B cell (primary cell): Measurements from ENCODE around the gene CDHR3. TPM values are rescaled to one million over a fixed set of nuclear protein-coding genes. Genes with fewer than 3 reads are reported as not detected.

Experiments used
- ATAC-seq: fragments of 200-7000 bp; cut with Tn5 transposase; one replicate; pipeline ENCODE4 v1.10.0; 2021; ENCODE audit warnings: low read depth, mild to moderate bottlenecking, moderate number of reproducible peaks, moderate library complexity
- CTCF ChIA-PET: fragments of 350-600 bp; sonication (Branson Sonifier 250); formaldehyde crosslinking; loops from one replicate; lab custom pipeline; 2021; ENCODE audit warnings: antibody characterized with exemption, inconsistent platforms; lab: Charles Lee
- POLR2A ChIA-PET: fragments of 350-600 bp; sonication (Branson Sonifier 250); formaldehyde crosslinking; loops from one replicate; lab custom pipeline; 2021; ENCODE audit warnings: antibody characterized with exemption; lab: Charles Lee
- DNase-seq: peaks from one replicate; pipeline ENCODE4 v3.0.0; 2013
- H2AFZ ChIP-seq: 2 replicates; pipeline ENCODE4 v1.6.1; 2012; ENCODE audit warnings: mild to moderate bottlenecking, low read depth, low read length; ENCODE audit not compliant: insufficient read depth, poor library complexity, severe bottlenecking
- H3K27ac ChIP-seq, 2 donors: 1 replicate in 1 of 2; 2 replicates in 1 of 2; pipeline ENCODE4 v1.5.1; 2012 to 2013; ENCODE audit warnings: low read length in 2 of 2, mild to moderate bottlenecking in 2 of 2, moderate library complexity in 1 of 2
- H3K27me3 ChIP-seq, 4 experiments: fragments of 200-600 bp in 1 of 4; sonication (generic) in 1 of 4; replicated peaks in 1 of 4; 1 replicate in 2 of 4; 2 replicates in 2 of 4; pipeline versions ENCODE4 v1.6.1 to v1.7.0; 2013 to 2016; ENCODE audit warnings: low read length in 3 of 4, mild to moderate bottlenecking in 2 of 4, mixed read lengths in 1 of 4, moderate library complexity in 1 of 4; ENCODE audit not compliant: insufficient read depth in 4 of 4, control insufficient read depth in 3 of 4; ENCODE audit errors: control extremely low read depth in 1 of 4
- H3K36me3 ChIP-seq, 2 experiments: replicated peaks in 1 of 2; 1 replicate in 1 of 2; 2 replicates in 1 of 2; pipeline versions ENCODE4 v1.6.1 to v1.7.1; 2013; ENCODE audit warnings: low read length in 1 of 2; ENCODE audit not compliant: insufficient read depth in 2 of 2, control insufficient read depth in 1 of 2; ENCODE audit errors: control extremely low read depth in 1 of 2, extremely low read depth in 1 of 2
- H3K4me1 ChIP-seq, 2 donors: fragments of 200-600 bp in 1 of 2; sonication (generic) in 1 of 2; 1 replicate in 1 of 2; 2 replicates in 1 of 2; pipeline versions ENCODE4 v1.5.1 to v1.6.1; 2013 to 2017; ENCODE audit warnings: low read length in 2 of 2; ENCODE audit not compliant: control insufficient read depth in 2 of 2, insufficient read depth in 2 of 2
- H3K4me2 ChIP-seq: replicated peaks from 2 replicates; pipeline ENCODE3; 2012; ENCODE audit warnings: mild to moderate bottlenecking, low read depth, low read length; ENCODE audit not compliant: poor library complexity, severe bottlenecking
- H3K4me3 ChIP-seq, 5 experiments: fragments of 200-600 bp in 1 of 5; sonication (generic) in 1 of 5; 1 replicate in 3 of 5; 2 replicates in 2 of 5; pipeline versions ENCODE4 v1.5.1 to v1.7.0; 2011 to 2016; ENCODE audit warnings: low read length in 4 of 5, mild to moderate bottlenecking in 4 of 5, low read depth in 2 of 5, control low read depth in 1 of 5, moderate library complexity in 1 of 5; ENCODE audit not compliant: insufficient read depth in 1 of 5; ENCODE audit errors: control extremely low read depth in 1 of 5, extremely low read depth in 1 of 5
- H3K79me2 ChIP-seq: fragments of 200-600 bp; sonication (generic); one replicate; pipeline ENCODE4 v1.6.0; 2016; ENCODE audit warnings: low read length; ENCODE audit not compliant: control insufficient read depth, insufficient read depth
- H3K9ac ChIP-seq: fragments of 200-600 bp; sonication (generic); 2 replicates; pipeline ENCODE4 v1.6.1; 2017; ENCODE audit warnings: mild to moderate bottlenecking, low read length, moderate library complexity
- H3K9me3 ChIP-seq, 3 donors: one replicate each; pipeline versions ENCODE4 v1.6.1 to v1.7.1; 2013; ENCODE audit warnings: low read length in 2 of 3; ENCODE audit not compliant: control insufficient read depth in 2 of 3, insufficient read depth in 1 of 3; ENCODE audit errors: control extremely low read depth in 1 of 3
- H4K20me1 ChIP-seq: 2 replicates; pipeline ENCODE4 v1.6.0; 2012; ENCODE audit warnings: mild to moderate bottlenecking, low read length; ENCODE audit not compliant: insufficient read depth, control insufficient read depth, poor library complexity, severe bottlenecking
- H3K27ac Mint-ChIP-seq: one replicate; pipeline ENCODE4 v1.8.0; 2021; ENCODE audit warnings: mixed read lengths
- H3K27me3 Mint-ChIP-seq: one replicate; pipeline ENCODE4 v1.8.0; 2021; ENCODE audit warnings: mixed read lengths
- H3K4me1 Mint-ChIP-seq: one replicate; pipeline ENCODE4 v1.8.0; 2021; ENCODE audit warnings: mixed read lengths
- H3K4me3 Mint-ChIP-seq: one replicate; pipeline ENCODE4 v1.8.0; 2021; ENCODE audit warnings: mixed read lengths
- H3K9me3 Mint-ChIP-seq: one replicate; pipeline ENCODE4 v1.8.0; 2022; ENCODE audit warnings: mixed read lengths; ENCODE audit not compliant: insufficient read depth
- CTCF ChIP-seq: fragments of 200-600 bp; IDR thresholded peaks from one replicate; pipeline ENCODE4 v1.8.0; 2022; ENCODE audit warnings: antibody characterized with exemption, mild to moderate bottlenecking
- EZH2 ChIP-seq: IDR thresholded peaks from 2 replicates; pipeline ENCODE4 v1.6.1; 2012; ENCODE audit warnings: borderline replicate concordance, low read depth, mild to moderate bottlenecking, moderate library complexity, low read length; ENCODE audit not compliant: insufficient read depth, poor library complexity, severe bottlenecking
- WGBS: methylation state at CpG from one replicate; pipeline ENCODE4 v1.1.5; 2013; ENCODE audit warnings: missing lambda C conversion rate; ENCODE audit not compliant: insufficient coverage; 5-methylcytosine and 5-hydroxymethylcytosine counted together
- intact Hi-C: fragments of 100-400 bp; cut with micrococcal nuclease; formaldehyde crosslinking; loops from one replicate; pipeline ENCODE4 v1.10.0; 2022
- polyA plus RNA-seq: library from polyadenylated mRNA; depleted of rRNA; stranded (reverse); fragments of >200 nt; gene quantifications from 2 replicates; pipeline ENCODE4 v1.2.3, GENCODE V29; 2012
- total RNA-seq, 2 donors: library from RNA; stranded (reverse); fragments of 120-200 nt in 1 of 2; gene quantifications; 1 replicate in 1 of 2; 2 replicates in 1 of 2; pipeline versions ENCODE4 v1.2.3 to v1.2.4, GENCODE V29; 2013 to 2022

Gene CDHR3
- total and polyA plus RNA-seq, 2 donors (not counting 1 experiment from before 2014, with no cell fraction given): 0.34 to 2.6 TPM

- intact Hi-C loops: no loop called here
- no CpG with 5 or more reads among the region's 2 CpGs for WGBS
Measured at GRCh38 chr7:105917659-105918058, 45.4 kb upstream of the CDHR3 start.

GRCh38 chr7:105920766-105921165 is 42.3 kb upstream of the CDHR3 start:
- Histone ChIP-seq H3K4me3 (no peak overlapping the region), H3K27ac (no peak overlapping the region), H4K20me1 (no peaks in the 10 kb centered on the region), H3K9me3 (peaks cover 0 to 10% (median 6%) of the 10 kb centered on the region in 3 donors), H3K4me2 (no peak overlapping the region), H3K36me3 (no peaks in the 10 kb centered on the region), H3K4me1 (no peaks in the 10 kb centered on the region), H2AFZ (no peak overlapping the region), H3K27me3 (peaks cover 0 to 4% (median 0%) of the 10 kb centered on the region in 4 experiments), H3K79me2 (no peaks in the 10 kb centered on the region), H3K9ac (no peak overlapping the region)
- ChIA-PET CTCF (no interaction called here), POLR2A (no interaction called here)
- intact Hi-C loops: no loop called here
- Mint-ChIP-seq H3K9me3 (peaks cover 4% of the 10 kb centered on the region), H3K27ac (no peak overlapping the region), H3K4me1 (no peaks in the 10 kb centered on the region), H3K27me3 (no peaks in the 10 kb centered on the region), H3K4me3 (no peak overlapping the region)
- DNase-seq (no peak), ATAC-seq (no peak)
- TF ChIP-seq CTCF: no peak
- WGBS: 100% methylated on average over 3 of the region's 4 CpGs

More at GRCh38 chr7:105917659-105918058, 45.4 kb upstream of the CDHR3 start:
- ChIA-PET POLR2A (no interaction called here), CTCF (no interaction called here)
- Histone ChIP-seq H3K9me3 (no peaks in the 10 kb centered on the region), H4K20me1 (no peaks in the 10 kb centered on the region), H3K27me3 (peaks cover 0 to 4% (median 0%) of the 10 kb centered on the region in 4 experiments), H3K4me1 (no peaks in the 10 kb centered on the region), H3K79me2 (no peaks in the 10 kb centered on the region), H2AFZ (no peak overlapping the region), H3K9ac (no peak overlapping the region), H3K4me2 (no peak overlapping the region), H3K36me3 (no peaks in the 10 kb centered on the region), H3K27ac (no peak overlapping the region), H3K4me3 (no peak overlapping the region)
- H3K27ac Mint-ChIP-seq: no peak overlapping the region
- no peaks in the 10 kb centered on the region for H3K4me1 Mint-ChIP-seq
- no peaks in the 10 kb centered on the region for H3K27me3 Mint-ChIP-seq
- no peak for TF ChIP-seq CTCF
- no peak for TF ChIP-seq EZH2
- no peaks in the 10 kb centered on the region for H3K9me3 Mint-ChIP-seq
- no peak for ATAC-seq
- H3K4me3 Mint-ChIP-seq: no peak overlapping the region
- no peak for DNase-seq
